MM.1S (cell line): Measurements from ENCODE around the gene TANC1.

Source experiments
- CTCF ChIP-seq: fragments of 300-600 bp; sonication (generic); IDR thresholded peaks from 2 replicates; pipeline ENCODE4 v1.5.1; 2016; ENCODE audit warnings: antibody characterized with exemption, low read length, mixed read lengths
- EZH2 ChIP-seq: fragments of 300-600 bp; sonication (generic); optimal IDR thresholded peaks from 2 replicates; pipeline ENCODE3; 2017; ENCODE audit warnings: low read depth, mild to moderate bottlenecking, antibody characterized with exemption, low read length, mixed read lengths
- EZH2phosphoT487 ChIP-seq: fragments of 300-600 bp; sonication (generic); IDR thresholded peaks from 2 replicates; pipeline ENCODE4 v1.6.1; 2018; ENCODE audit warnings: antibody characterized with exemption, low read length

GRCh38 chr2:159175182-159175581 lies 206.7 kb downstream of the TANC1 start:
- no peak for TF ChIP-seq EZH2
- no peak for TF ChIP-seq EZH2phosphoT487
- no peak for TF ChIP-seq CTCF
